ENCODE data around the gene ZDHHC22. TPM values are rescaled to one million over a fixed set of nuclear protein-coding genes. Genes with fewer than 3 reads are reported as not detected.
A peak's percentile ranks its signal among the peaks of the same experiment; 100 is the strongest.

The ZDHHC22 gene
- total RNA-seq, 3 donors from 2014 or later: 1.7 TPM; not detected in 2

DNA sequence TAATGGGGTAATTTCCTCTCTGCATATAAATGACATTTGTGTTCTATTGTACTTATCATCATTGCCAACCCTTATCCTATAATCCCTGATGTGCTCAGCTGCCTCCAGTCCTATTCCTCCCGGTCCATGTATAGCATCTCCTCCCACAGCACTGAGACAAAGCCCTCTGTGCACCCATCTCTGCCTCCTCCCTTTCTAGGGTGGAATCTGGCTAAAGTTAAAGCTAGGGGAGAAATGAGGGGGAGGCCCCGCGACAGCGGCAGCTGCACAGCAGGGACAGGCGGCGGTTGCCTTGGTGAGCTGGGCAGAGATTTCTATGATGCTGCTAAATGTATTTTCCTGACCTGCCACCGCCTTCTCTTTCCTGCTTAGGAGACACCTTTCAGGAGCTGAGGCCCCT lies 12.8 kb upstream of the ZDHHC22 start:
- intact Hi-C loops (cut with DNase I, micrococcal nuclease): loop anchor here (10.0 kb wide), 2 partner anchors 60 to 160 kb away; no protein-coding TSS in a partner anchor
- Histone ChIP-seq H3K4me1 (ENCODE audit: low read depth) (no peaks in the 10 kb centered on the region), H3K9me3 (no peaks in the 10 kb centered on the region), H3K36me3 (ENCODE audit: low read depth) (no peaks in the 10 kb centered on the region), H3K4me3 (no peak overlapping the region)
- ATAC-seq (no peak), DNase-seq (no peak)
- TF ChIP-seq, protein P1, sequence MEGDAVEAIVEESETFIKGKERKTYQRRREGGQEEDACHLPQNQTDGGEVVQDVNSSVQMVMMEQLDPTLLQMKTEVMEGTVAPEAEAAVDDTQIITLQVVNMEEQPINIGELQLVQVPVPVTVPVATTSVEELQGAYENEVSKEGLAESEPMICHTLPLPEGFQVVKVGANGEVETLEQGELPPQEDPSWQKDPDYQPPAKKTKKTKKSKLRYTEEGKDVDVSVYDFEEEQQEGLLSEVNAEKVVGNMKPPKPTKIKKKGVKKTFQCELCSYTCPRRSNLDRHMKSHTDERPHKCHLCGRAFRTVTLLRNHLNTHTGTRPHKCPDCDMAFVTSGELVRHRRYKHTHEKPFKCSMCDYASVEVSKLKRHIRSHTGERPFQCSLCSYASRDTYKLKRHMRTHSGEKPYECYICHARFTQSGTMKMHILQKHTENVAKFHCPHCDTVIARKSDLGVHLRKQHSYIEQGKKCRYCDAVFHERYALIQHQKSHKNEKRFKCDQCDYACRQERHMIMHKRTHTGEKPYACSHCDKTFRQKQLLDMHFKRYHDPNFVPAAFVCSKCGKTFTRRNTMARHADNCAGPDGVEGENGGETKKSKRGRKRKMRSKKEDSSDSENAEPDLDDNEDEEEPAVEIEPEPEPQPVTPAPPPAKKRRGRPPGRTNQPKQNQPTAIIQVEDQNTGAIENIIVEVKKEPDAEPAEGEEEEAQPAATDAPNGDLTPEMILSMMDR (IDR thresholded peaks at IDR 0.05): no peak

DNA sequence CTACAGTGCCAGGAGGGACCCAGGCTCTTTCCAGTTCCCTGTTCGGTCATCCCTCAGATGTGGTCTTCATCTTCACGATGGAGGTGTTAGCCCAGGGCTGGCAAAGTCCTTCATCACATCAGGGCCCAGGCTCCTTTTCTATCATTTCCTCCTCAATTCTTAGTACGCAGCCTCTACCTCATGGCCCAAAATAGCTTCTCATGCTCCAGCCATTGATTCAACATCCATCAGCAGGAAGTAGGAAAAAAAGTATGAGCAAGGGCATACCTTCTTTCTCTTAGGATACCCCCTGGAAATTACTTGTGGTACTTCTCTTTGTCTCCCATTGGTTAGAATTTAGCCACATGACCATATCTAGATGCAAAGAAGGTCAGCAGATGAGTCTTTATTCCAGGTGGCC lies 12.2 kb upstream of the ZDHHC22 start:
- intact Hi-C loops (cut with DNase I, micrococcal nuclease): loop anchor here (10.0 kb wide), 2 partner anchors 61 to 161 kb away; no protein-coding TSS in a partner anchor
- Histone ChIP-seq H3K4me1 (ENCODE audit: low read depth) (no peaks in the 10 kb centered on the region), H3K9me3 (no peaks in the 10 kb centered on the region), H3K4me3 (no peak overlapping the region), H3K36me3 (ENCODE audit: low read depth) (no peaks in the 10 kb centered on the region)
- TF ChIP-seq, protein P1 (IDR thresholded peaks at IDR 0.05): no peak
- DNase-seq (no peak), ATAC-seq (no peak)

DNA sequence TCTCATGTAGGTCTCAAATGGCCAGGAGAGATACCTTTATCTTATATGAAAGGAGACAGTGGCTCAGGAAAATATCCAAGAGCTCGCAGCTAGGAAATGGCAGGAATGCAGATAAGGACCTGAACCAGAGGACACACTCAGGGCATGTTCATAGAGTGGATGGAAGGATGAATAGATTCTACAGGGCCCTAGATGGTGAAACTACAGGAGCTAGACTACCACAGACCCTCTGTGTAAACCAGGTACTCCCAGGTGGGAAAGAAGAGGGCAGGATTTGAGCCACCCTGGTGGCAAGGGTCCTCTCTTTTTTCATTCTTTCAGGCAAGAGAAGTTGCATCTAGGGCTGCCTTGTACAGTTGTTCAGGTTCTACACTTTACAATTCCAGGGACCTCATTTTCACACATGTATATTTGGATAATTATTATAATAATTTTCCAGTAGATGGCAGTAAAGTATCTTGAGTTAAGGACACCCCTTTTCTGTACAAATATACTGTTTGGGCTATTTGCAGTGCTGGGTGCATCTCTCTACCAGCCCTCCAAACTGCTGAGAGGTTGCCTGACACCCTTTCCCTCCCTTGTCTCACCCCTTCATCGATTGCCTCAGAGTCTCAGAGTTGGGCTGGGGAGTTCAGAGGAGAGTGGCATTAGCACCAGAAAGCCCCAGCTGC lies 10.5 kb upstream of the ZDHHC22 start:
- no peaks in the 10 kb centered on the region for H3K9me3 ChIP-seq
- no peaks in the 10 kb centered on the region for H3K36me3 ChIP-seq (ENCODE audit: low read depth)
- no peaks in the 10 kb centered on the region for H3K4me1 ChIP-seq (ENCODE audit: low read depth)
- no peak for DNase-seq
- no peak overlapping the region for H3K4me3 ChIP-seq
- intact Hi-C loops (cut with DNase I, micrococcal nuclease): loop anchor here (10.0 kb wide), 2 partner anchors 63 to 163 kb away; no protein-coding TSS in a partner anchor
- TF ChIP-seq, protein P1 (IDR thresholded peaks at IDR 0.05): no peak
- peak; percentile 53 for ATAC-seq

DNA sequence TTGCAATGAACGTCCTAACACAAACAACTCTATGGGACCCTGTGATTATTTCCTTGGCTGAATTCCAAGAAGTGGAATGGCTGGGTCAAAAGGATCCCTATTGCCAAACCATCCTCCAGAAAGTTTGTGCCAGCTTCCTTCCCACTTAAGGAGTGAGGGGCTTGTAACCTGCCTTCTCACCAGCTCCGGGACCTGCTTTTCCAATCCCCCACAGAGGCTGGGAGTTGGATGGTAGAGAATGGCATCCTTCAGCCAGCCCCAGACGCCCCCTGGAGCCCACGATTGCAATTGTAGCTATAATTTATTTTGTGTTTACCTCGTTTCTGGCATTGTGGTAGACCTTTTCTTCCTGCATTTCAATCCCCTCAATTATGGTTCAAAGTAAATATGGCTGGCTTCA lies 9.7 kb upstream of the ZDHHC22 start:
- ATAC-seq: no peak

DNA sequence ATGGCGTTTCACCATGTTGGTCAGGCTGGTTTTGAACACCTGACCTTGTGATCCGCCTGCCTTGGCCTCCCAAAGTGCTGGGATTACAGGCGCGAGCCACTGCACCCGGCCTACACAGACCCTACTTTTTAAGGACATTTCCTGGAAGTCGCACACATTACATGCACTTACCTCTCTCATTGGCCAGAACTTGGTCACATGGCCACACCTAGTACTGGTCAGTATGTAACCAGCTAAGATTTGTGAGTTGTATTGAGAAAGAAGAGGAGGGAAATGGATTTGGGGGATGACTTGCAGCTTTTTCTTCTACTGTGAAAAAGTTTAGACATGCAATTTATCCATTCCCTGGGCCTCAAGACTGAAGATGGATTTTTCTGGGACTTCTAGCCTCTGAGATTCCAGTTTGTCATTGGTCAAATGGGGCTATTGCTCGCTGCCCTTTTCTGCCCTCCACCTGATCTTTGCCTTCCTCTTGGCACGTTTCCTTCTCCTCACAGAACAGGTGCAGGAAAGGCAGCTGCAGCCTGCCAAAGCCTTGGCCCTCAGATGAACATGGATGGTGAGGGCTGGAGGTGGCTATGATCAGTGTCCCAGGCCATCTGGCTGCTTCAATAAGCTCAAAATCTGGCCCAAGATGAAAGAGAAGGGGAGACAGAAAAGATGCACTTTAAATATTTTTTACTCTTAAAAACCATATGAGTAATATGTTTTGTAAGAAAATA lies 7.1 kb upstream of the ZDHHC22 start:
- no peak for DNase-seq
- TF ChIP-seq, protein P1 (IDR thresholded peaks at IDR 0.05): no peak
- no peak for ATAC-seq

More for the DNA sequence above, 9.7 kb upstream of the ZDHHC22 start:
- no peaks in the 10 kb centered on the region for H3K4me1 ChIP-seq (ENCODE audit: low read depth)
- TF ChIP-seq, protein P1 (IDR thresholded peaks at IDR 0.05): no peak
- DNase-seq: no peak
- H3K36me3 ChIP-seq (ENCODE audit: low read depth): no peaks in the 10 kb centered on the region
- intact Hi-C loops (cut with DNase I, micrococcal nuclease): loop anchor here (10.0 kb wide), 2 partner anchors 64 to 164 kb away; no protein-coding TSS in a partner anchor
- no peaks in the 10 kb centered on the region for H3K9me3 ChIP-seq
- H3K4me3 ChIP-seq: no peak overlapping the region

More for the DNA sequence above, 7.1 kb upstream of the ZDHHC22 start:
- no peaks in the 10 kb centered on the region for H3K36me3 ChIP-seq (ENCODE audit: low read depth)
- H3K4me3 ChIP-seq: no peak overlapping the region
- no peaks in the 10 kb centered on the region for H3K9me3 ChIP-seq
- intact Hi-C loops (cut with DNase I, micrococcal nuclease): no loop called here
- no peaks in the 10 kb centered on the region for H3K4me1 ChIP-seq (ENCODE audit: low read depth)
